ENCODE data around the gene ZMAT5. TPM values are rescaled to one million over a fixed set of nuclear protein-coding genes. Genes with fewer than 3 reads are reported as not detected.

Gene ZMAT5
- polyA plus RNA-seq, 1 donor (not counting 4 experiments of a cell fraction or from before 2014, with no cell fraction given), result 11.1 TPM

- Histone ChIP-seq H3K4me1 (ENCODE audit: control insufficient read depth, extremely low read depth, insufficient read depth, low read length) (peaks cover 14% of the 10 kb centered on the region), H3K27me3 (ENCODE audit: control insufficient read depth, extremely low read depth, insufficient read depth, low read length) (no peaks in the 10 kb centered on the region), H4K20me1 (ENCODE audit: control insufficient read depth, extremely low read depth, insufficient read depth, low read length) (no peaks in the 10 kb centered on the region), H3K79me2 (ENCODE audit: control insufficient read depth, insufficient read depth, low read length) (no peaks in the 10 kb centered on the region), H3K4me3 (ENCODE audit: control insufficient read depth in 2 of 3, extremely low read depth in 1 of 3, insufficient read depth in 2 of 3, low read depth in 1 of 3, low read length in 3 of 3) (no peak overlapping the region), H3K9me1 (ENCODE audit: control insufficient read depth, extremely low read depth, insufficient read depth, low read length) (no peaks in the 10 kb centered on the region), H3K36me3 (ENCODE audit: control insufficient read depth in 2 of 2, extremely low read depth in 1 of 2, insufficient read depth in 2 of 2, low read length in 2 of 2) (peaks cover 49 to 70% of the 10 kb centered on the region in 2 experiments), H3K4me2 (ENCODE audit: control insufficient read depth, extremely low read depth, insufficient read depth, low read depth, low read length) (no peak overlapping the region), H2AFZ (ENCODE audit: control insufficient read depth, low read length) (no peak overlapping the region), H3K9ac (ENCODE audit: control insufficient read depth, extremely low read depth, insufficient read depth, low read length) (no peak overlapping the region), H3K27ac (ENCODE audit: control insufficient read depth, insufficient read depth, low read length) (no peak overlapping the region), H3K9me3 (ENCODE audit: control insufficient read depth, low read depth, low read length) (no peaks in the 10 kb centered on the region)
- dilution Hi-C loops (cut with MboI; ENCODE audit: extremely low pct_ligation_motif_present, low sequenced_read_pairs), result no loop called here
- DNase-seq (ENCODE audit: low read depth, low spot score) (no peak), FAIRE-seq (no peak)
- TF ChIP-seq EZH2 (IDR thresholded peaks at IDR 0.05; ENCODE audit: low read length), result no peak
- TF ChIP-seq CTCF (optimal IDR thresholded peaks at IDR 0.05 in 1 of 3, IDR thresholded peaks at IDR 0.05 in 1 of 3, conservative IDR thresholded peaks at IDR 0.05 in 1 of 3; ENCODE audit: extremely low read depth in 1 of 3, insufficient read depth in 2 of 3, low read length in 3 of 3), result no peak
Observed at GRCh38 chr22:29803190-29803589, 36.4 kb upstream of the ZMAT5 start.

GRCh38 chr22:29801796-29802195 is 35.0 kb upstream of the ZMAT5 start:
- FAIRE-seq, result no peak

More at GRCh38 chr22:29801796-29802195, 35.0 kb upstream of the ZMAT5 start:
- Histone ChIP-seq H2AFZ (ENCODE audit: control insufficient read depth, low read length) (no peak overlapping the region), H3K4me3 (ENCODE audit: control insufficient read depth in 2 of 3, extremely low read depth in 1 of 3, insufficient read depth in 2 of 3, low read depth in 1 of 3, low read length in 3 of 3) (no peak overlapping the region), H3K27ac (ENCODE audit: control insufficient read depth, insufficient read depth, low read length) (no peak overlapping the region), H3K9ac (ENCODE audit: control insufficient read depth, extremely low read depth, insufficient read depth, low read length) (no peak overlapping the region), H4K20me1 (ENCODE audit: control insufficient read depth, extremely low read depth, insufficient read depth, low read length) (no peaks in the 10 kb centered on the region), H3K27me3 (ENCODE audit: control insufficient read depth, extremely low read depth, insufficient read depth, low read length) (no peaks in the 10 kb centered on the region), H3K4me1 (ENCODE audit: control insufficient read depth, extremely low read depth, insufficient read depth, low read length) (peaks cover 14% of the 10 kb centered on the region), H3K36me3 (ENCODE audit: control insufficient read depth in 2 of 2, extremely low read depth in 1 of 2, insufficient read depth in 2 of 2, low read length in 2 of 2) (peaks cover 49 to 65% of the 10 kb centered on the region in 2 experiments), H3K9me3 (ENCODE audit: control insufficient read depth, low read depth, low read length) (no peaks in the 10 kb centered on the region), H3K4me2 (ENCODE audit: control insufficient read depth, extremely low read depth, insufficient read depth, low read depth, low read length) (no peak overlapping the region), H3K9me1 (ENCODE audit: control insufficient read depth, extremely low read depth, insufficient read depth, low read length) (no peaks in the 10 kb centered on the region), H3K79me2 (ENCODE audit: control insufficient read depth, insufficient read depth, low read length) (no peaks in the 10 kb centered on the region)
- no peak for DNase-seq (ENCODE audit: low read depth, low spot score)
- no peak for TF ChIP-seq EZH2 (IDR thresholded peaks at IDR 0.05; ENCODE audit: low read length)
- no peak for TF ChIP-seq CTCF (optimal IDR thresholded peaks at IDR 0.05 in 1 of 3, IDR thresholded peaks at IDR 0.05 in 1 of 3, conservative IDR thresholded peaks at IDR 0.05 in 1 of 3; ENCODE audit: extremely low read depth in 1 of 3, insufficient read depth in 2 of 3, low read length in 3 of 3)
- dilution Hi-C loops (cut with MboI; ENCODE audit: extremely low pct_ligation_motif_present, low sequenced_read_pairs), result no loop called here
